Mucosa of gallbladder (tissue), 1 donor: Measurements from ENCODE around the gene APBB2. TPM values are rescaled to one million over a fixed set of nuclear protein-coding genes. Genes with fewer than 3 reads are reported as not detected.

ENCODE experiments used
- DNase-seq: peaks from one replicate; pipeline ENCODE4 v3.0.0-alpha.2; 2020; ENCODE audit warnings: low spot score
- total RNA-seq: library from RNA; stranded (reverse); gene quantifications from one replicate; pipeline ENCODE4 v1.2.1, GENCODE V29; 2021
- donor health status: DM: no; HTN: no; CAD: no.

APBB2 gene
- total RNA-seq, result 44.9 TPM

GRCh38 chr4:41214136-41214824 lies at the start of gene APBB2:
Gene APBB2, minus strand, starts transcription at chr4:41214542. Its CDS starts 181,288 bp downstream, at chr4:41033254.
- peak; percentile 93 for DNase-seq

GRCh38 chr4:41262198-41262597 lies 47.9 kb upstream of the APBB2 start:
- no peak for DNase-seq

GRCh38 chr4:41260116-41260733 lies 45.9 kb upstream of the APBB2 start:
- no peak for DNase-seq

- DNase-seq, result peak; percentile 23
Measured at GRCh38 chr4:41258783-41259182, 44.4 kb upstream of the APBB2 start.

GRCh38 chr4:41257906-41258305 lies 43.6 kb upstream of the APBB2 start:
- DNase-seq, result no peak

- DNase-seq, result no peak
Measured at GRCh38 chr4:41257257-41257901, 43.0 kb upstream of the APBB2 start.

GRCh38 chr4:41256740-41257256 lies 42.5 kb upstream of the APBB2 start, which contains the start of gene UCHL1:
Gene UCHL1, plus strand, starts transcription at chr4:41256928. Its CDS starts 49 bp downstream, at chr4:41256977.
- DNase-seq, result no peak

GRCh38 chr4:41256131-41256739 lies 41.9 kb upstream of the APBB2 start:
- DNase-seq, result no peak

GRCh38 chr4:41245983-41246382 lies 31.6 kb upstream of the APBB2 start:
- no peak for DNase-seq

- DNase-seq, result no peak
Measured at GRCh38 chr4:41241919-41242318, 27.6 kb upstream of the APBB2 start.

GRCh38 chr4:41236508-41236907 lies 22.2 kb upstream of the APBB2 start:
- DNase-seq, result no peak

- DNase-seq, result no peak
Measured at GRCh38 chr4:41236032-41236431, 21.7 kb upstream of the APBB2 start.

- DNase-seq, result no peak
Measured at GRCh38 chr4:41232856-41233255, 18.5 kb upstream of the APBB2 start.

GRCh38 chr4:41232406-41232805 lies 18.1 kb upstream of the APBB2 start:
- DNase-seq, result no peak

- DNase-seq, result no peak
Measured at GRCh38 chr4:41227902-41228301, 13.6 kb upstream of the APBB2 start.

- DNase-seq, result no peak
Measured at GRCh38 chr4:41221850-41222645, 7.7 kb upstream of the APBB2 start.

- no peak for DNase-seq
Measured at GRCh38 chr4:41219421-41219950, 5.1 kb upstream of the APBB2 start.

GRCh38 chr4:41218703-41219102 lies 4.4 kb upstream of the APBB2 start:
- no peak for DNase-seq

GRCh38 chr4:41217374-41217773 lies 3.0 kb upstream of the APBB2 start:
- DNase-seq, result no peak

- no peak for DNase-seq
Measured at GRCh38 chr4:41217020-41217333, 2.6 kb upstream of the APBB2 start.

- peak; percentile 75 for DNase-seq
Measured at GRCh38 chr4:41216294-41217019, 2.1 kb upstream of the APBB2 start.
